AG04449 (cell line): ENCODE results near the gene CRAT.

Experiments
- CTCF ChIA-PET: fragments of 350-600 bp; formaldehyde crosslinking; extraction: SDS; loops from one replicate; lab custom pipeline; 2021; ENCODE audit warnings: antibody characterized with exemption; lab: Yijun Ruan, JAX
- POLR2A ChIA-PET: fragments of 400-600, 350-600 bp; formaldehyde crosslinking; extraction: SDS; loops from one replicate; lab custom pipeline; 2020; ENCODE audit warnings: antibody characterized with exemption, inconsistent platforms; lab: Yijun Ruan, JAX
- DNase-seq: peaks from one replicate; pipeline ENCODE4 v3.0.0-alpha.2; 2010; ENCODE audit warnings: low read depth, low spot score
- H3K4me3 ChIP-seq: 2 replicates; pipeline ENCODE4 v1.5.1; 2011; ENCODE audit warnings: low read depth, mild to moderate bottlenecking, control low read depth, low read length
- CTCF ChIP-seq: IDR thresholded peaks from one replicate; pipeline ENCODE4 v1.5.1; 2011; ENCODE audit warnings: mild to moderate bottlenecking, moderate library complexity, low read length, control low read depth, inconsistent platforms; ENCODE audit not compliant: insufficient read depth; ENCODE audit errors: missing control alignments

Gene CRAT

GRCh38 chr9:129094387-129095169 is 16.0 kb downstream of the CRAT start:
- no peak for DNase-seq
- ChIA-PET POLR2A (no interaction called here), CTCF (interaction anchor here (0.9 to 1.0 kb wide), 2 partner anchors 8 to 15 kb away, joined by 3 to 5 read pairs; no protein-coding TSS in a partner anchor)
- no peak for TF ChIP-seq CTCF
- H3K4me3 ChIP-seq: no peak overlapping the region

- CTCF ChIA-PET: interaction anchor here (0.9 kb wide), 2 partner anchors 9 kb away, joined by 3 to 5 read pairs; no protein-coding TSS in a partner anchor
- no peak overlapping the region for H3K4me3 ChIP-seq
- no peak for TF ChIP-seq CTCF
- POLR2A ChIA-PET: no interaction called here
- DNase-seq: no peak
These were observed 16.8 kb downstream of the CRAT start for GRCh38 chr9:129093602-129094386.

GRCh38 chr9:129089246-129089645 is 21.3 kb downstream of the CRAT start:
- CTCF ChIA-PET: interaction anchor here (0.6 kb wide), 1 partner anchor 34 kb away, joined by 3 read pairs; no protein-coding TSS in a partner anchor

GRCh38 chr9:129084087-129084486 is 26.5 kb downstream of the CRAT start:
- ChIA-PET CTCF (no interaction called here), POLR2A (no interaction called here)
- H3K4me3 ChIP-seq: no peak overlapping the region
- TF ChIP-seq CTCF: no peak
- DNase-seq: no peak

More at GRCh38 chr9:129089246-129089645, 21.3 kb downstream of the CRAT start:
- no peak overlapping the region for H3K4me3 ChIP-seq
- POLR2A ChIA-PET: no interaction called here
- TF ChIP-seq CTCF: no peak
- DNase-seq: no peak

- H3K4me3 ChIP-seq: peak overlapping the region; percentile 89
- ChIA-PET CTCF (interaction anchor here (0.8 to 1.2 kb wide), 3 partner anchors 15 to 32 kb away, joined by 3 to 4 read pairs (median 3); no protein-coding TSS in a partner anchor), POLR2A (interaction anchor here (0.6 to 1.0 kb wide), 2 partner anchors 11 to 852 kb away, joined by 3 read pairs; no protein-coding TSS in a partner anchor)
- DNase-seq: no peak
- TF ChIP-seq CTCF: no peak
These were observed 29.1 kb downstream of the CRAT start for GRCh38 chr9:129081388-129081904.
